IMR-90 (cell line): ENCODE measurements around the gene PIGP. TPM values are rescaled to one million over a fixed set of nuclear protein-coding genes. Genes with fewer than 3 reads are reported as not detected.

ENCODE experiments used
- ATAC-seq: fragments of 200-7000 bp; cut with Tn5 transposase; 2 replicates; pipeline ENCODE4 v1.9.1; 2020; ENCODE audit warnings: low read depth, mild to moderate bottlenecking, moderate library complexity
- BruUV-seq: library from RNA; stranded (reverse); fragments of 400-500 nt; replicated peaks from 2 replicates; lab custom pipeline; 2021; lab: Mats Ljungman, UMichigan
- CTCF ChIA-PET: fragments of 300-600 bp; formaldehyde crosslinking; extraction: SDS; loops from one replicate; lab custom pipeline; 2021; ENCODE audit warnings: antibody characterized with exemption; lab: Yijun Ruan, JAX
- POLR2A ChIA-PET: fragments of 300-600 bp; sonication (Branson Sonifier 250); formaldehyde crosslinking; loops from one replicate; lab custom pipeline; 2022; ENCODE audit warnings: antibody characterized with exemption; ENCODE audit not compliant: unreplicated experiment; lab: Charles Lee
- DNase-seq: peaks from one replicate; pipeline ENCODE4 v3.0.0; 2013
- H2AFZ ChIP-seq: replicated peaks from 2 replicates; pipeline ENCODE3; 2013; ENCODE audit warnings: low read length, mild to moderate bottlenecking; ENCODE audit not compliant: poor library complexity
- H2AK5ac ChIP-seq: 2 replicates; pipeline ENCODE4 v1.6.1; 2013; ENCODE audit warnings: low read depth, low read length, inconsistent platforms
- H2AK9ac ChIP-seq: replicated peaks from 2 replicates; pipeline ENCODE3; 2013; ENCODE audit warnings: mild to moderate bottlenecking, low read depth, low read length, moderate library complexity; ENCODE audit not compliant: poor library complexity
- H2BK120ac ChIP-seq: 2 replicates; pipeline ENCODE4 v1.6.1; 2013; ENCODE audit warnings: low read depth, low read length, inconsistent platforms
- H2BK15ac ChIP-seq: 3 replicates; pipeline ENCODE4 v1.6.1; 2013; ENCODE audit warnings: low read depth, low read length, inconsistent platforms
- H2BK20ac ChIP-seq: 2 replicates; pipeline ENCODE4 v1.6.1; 2013; ENCODE audit warnings: low read depth, mild to moderate bottlenecking, inconsistent platforms, low read length, moderate library complexity
- H2BK5ac ChIP-seq: 2 replicates; pipeline ENCODE4 v1.6.1; 2013; ENCODE audit warnings: mild to moderate bottlenecking, low read depth, low read length, inconsistent platforms; ENCODE audit not compliant: poor library complexity, severe bottlenecking
- H3K14ac ChIP-seq: replicated peaks from 2 replicates; pipeline ENCODE4 v1.6.1; 2013; ENCODE audit warnings: low read depth, low read length, inconsistent platforms
- H3K18ac ChIP-seq: 2 replicates; pipeline ENCODE4 v1.6.1; 2013; ENCODE audit warnings: low read depth, low read length, control low read depth
- H3K23ac ChIP-seq: 2 replicates; pipeline ENCODE4 v1.6.1; 2013; ENCODE audit warnings: low read depth, low read length, inconsistent platforms
- H3K27ac ChIP-seq: 2 replicates; pipeline ENCODE4 v1.5.1; 2013; ENCODE audit warnings: mild to moderate bottlenecking, control low read depth, low read length; ENCODE audit not compliant: insufficient read depth
- H3K27me3 ChIP-seq: 2 replicates; pipeline ENCODE4 v1.6.1; 2013; ENCODE audit warnings: low read length; ENCODE audit not compliant: control insufficient read depth, insufficient read depth
- H3K36me3 ChIP-seq: 2 replicates; pipeline ENCODE4 v1.6.1; 2013; ENCODE audit warnings: low read length, mixed read lengths; ENCODE audit not compliant: control insufficient read depth, insufficient read depth
- H3K4ac ChIP-seq: 2 replicates; pipeline ENCODE4 v1.6.1; 2013; ENCODE audit warnings: low read depth, low read length, inconsistent platforms
- H3K4me1 ChIP-seq: 2 replicates; pipeline ENCODE4 v1.6.1; 2013; ENCODE audit warnings: low read length, mixed read lengths; ENCODE audit not compliant: control insufficient read depth, insufficient read depth
- H3K4me2 ChIP-seq: 2 replicates; pipeline ENCODE4 v1.6.1; 2013; ENCODE audit warnings: low read depth, mild to moderate bottlenecking, control low read depth, low read length, moderate library complexity
- H3K4me3 ChIP-seq: 2 replicates; pipeline ENCODE4 v1.5.1; 2013; ENCODE audit warnings: low read depth, mild to moderate bottlenecking, control low read depth, low read length, moderate library complexity; ENCODE audit not compliant: insufficient read depth
- H3K56ac ChIP-seq: 2 replicates; pipeline ENCODE4 v1.6.1; 2013; ENCODE audit warnings: low read length, inconsistent platforms; ENCODE audit not compliant: insufficient read depth; ENCODE audit errors: extremely low read depth
- H3K79me1 ChIP-seq, 2 experiments: 2 replicates each; pipeline ENCODE4 v1.6.1; 2013; ENCODE audit warnings: low read length in 2 of 2, inconsistent platforms in 1 of 2, low read depth in 1 of 2
- H3K9ac ChIP-seq: 2 replicates; pipeline ENCODE4 v1.6.1; 2013; ENCODE audit warnings: low read depth, low read length, control low read depth
- H3K9me1 ChIP-seq: 2 replicates; pipeline ENCODE4 v1.6.1; 2013; ENCODE audit warnings: low read length, inconsistent platforms; ENCODE audit not compliant: insufficient read depth
- H3K9me3 ChIP-seq: 2 replicates; pipeline ENCODE4 v1.6.1; 2013; ENCODE audit warnings: low read length; ENCODE audit not compliant: control insufficient read depth, insufficient read depth
- H4K20me1 ChIP-seq: 2 replicates; pipeline ENCODE4 v1.6.1; 2013; ENCODE audit warnings: low read length, inconsistent platforms; ENCODE audit not compliant: insufficient read depth
- H4K5ac ChIP-seq: 2 replicates; pipeline ENCODE4 v1.6.1; 2013; ENCODE audit warnings: mild to moderate bottlenecking, low read depth, low read length, control low read depth
- H4K8ac ChIP-seq, 2 experiments: 2 replicates each; pipeline ENCODE4 v1.6.1; 2013; ENCODE audit warnings: low read depth in 2 of 2, low read length in 2 of 2, control low read depth in 1 of 2, inconsistent platforms in 1 of 2
- H4K91ac ChIP-seq: 2 replicates; pipeline ENCODE4 v1.6.1; 2013; ENCODE audit warnings: low read depth, low read length, inconsistent platforms; ENCODE audit not compliant: insufficient read depth
- BHLHE40 ChIP-seq: fragments of 150-350 bp; IDR thresholded peaks from 2 replicates; pipeline ENCODE4 v1.6.1; 2016; ENCODE audit warnings: mild to moderate bottlenecking, low read depth, low read length
- CEBPB ChIP-seq: IDR thresholded peaks from 2 replicates; pipeline ENCODE4 v1.6.1; 2012; ENCODE audit warnings: low read depth, low read length, improper control_type of control experiment
- CHD1 ChIP-seq: IDR thresholded peaks from 2 replicates; pipeline ENCODE4 v1.6.1; 2012; ENCODE audit warnings: low read depth, low read length, improper control_type of control experiment
- CTCF ChIP-seq: conservative IDR thresholded peaks from 2 replicates; pipeline ENCODE4 v1.5.1; 2012; ENCODE audit warnings: mild to moderate bottlenecking, low read depth, low read length, improper control_type of control experiment
- ELK1 ChIP-seq: fragments of 150-350 bp; IDR thresholded peaks from 2 replicates; pipeline ENCODE4 v1.6.1; 2016; ENCODE audit warnings: low read depth, mild to moderate bottlenecking, low read length, moderate library complexity, borderline replicate concordance
- FOS ChIP-seq: fragments of 150-350 bp; IDR thresholded peaks from 2 replicates; pipeline ENCODE4 v1.6.1; 2016; ENCODE audit warnings: low read depth, low read length
- MAFK ChIP-seq: IDR thresholded peaks from 2 replicates; pipeline ENCODE4 v1.6.1; 2012; ENCODE audit warnings: low read depth, low read length, improper control_type of control experiment
- MAZ ChIP-seq: IDR thresholded peaks from 2 replicates; pipeline ENCODE4 v1.6.1; 2012; ENCODE audit warnings: low read depth, mild to moderate bottlenecking, low read length, improper control_type of control experiment, moderate library complexity, borderline replicate concordance
- MXI1 ChIP-seq: IDR thresholded peaks from 2 replicates; pipeline ENCODE4 v1.6.1; 2012; ENCODE audit warnings: low read depth, mild to moderate bottlenecking, low read length, moderate library complexity, borderline replicate concordance
- NFE2L2 ChIP-seq: fragments of 150-350 bp; IDR thresholded peaks from 2 replicates; pipeline ENCODE4 v1.6.1; 2016; ENCODE audit warnings: low read depth, mild to moderate bottlenecking, low read length
- POLR2A ChIP-seq: IDR thresholded peaks from 2 replicates; pipeline ENCODE4 v1.6.1; 2012; ENCODE audit warnings: mild to moderate bottlenecking, low read depth, low read length
- RAD21 ChIP-seq: IDR thresholded peaks from 2 replicates; pipeline ENCODE4 v1.6.1; 2012; ENCODE audit warnings: low read length, improper control_type of control experiment
- RCOR1 ChIP-seq: IDR thresholded peaks from 2 replicates; pipeline ENCODE4 v1.6.1; 2012; ENCODE audit warnings: mild to moderate bottlenecking, low read length, improper control_type of control experiment; ENCODE audit not compliant: insufficient replicate concordance
- RFX5 ChIP-seq: IDR thresholded peaks from 2 replicates; pipeline ENCODE4 v1.8.0; 2012; ENCODE audit warnings: low read depth, mild to moderate bottlenecking, low read length, moderate library complexity
- SMC3 ChIP-seq: fragments of 150-350 bp; IDR thresholded peaks from 2 replicates; pipeline ENCODE4 v1.6.1; 2016; ENCODE audit warnings: low read depth, mild to moderate bottlenecking, antibody characterized with exemption, low read length, moderate library complexity
- USF2 ChIP-seq: fragments of 150-350 bp; IDR thresholded peaks from 2 replicates; pipeline ENCODE4 v1.6.1; 2017; ENCODE audit warnings: mild to moderate bottlenecking, antibody characterized with exemption, low read length, low read depth
- WGBS, 2 experiments: methylation state at CpG; one replicate each; pipeline versions ENCODE4 v1.1.5 to v1.1.7; 2013; ENCODE audit warnings: missing lambda C conversion rate in 2 of 2; ENCODE audit not compliant: insufficient read length in 1 of 2; ENCODE audit errors: extremely low coverage in 2 of 2; 5-methylcytosine and 5-hydroxymethylcytosine counted together
- dilution Hi-C: fragments of 300-500 bp; cut with HindIII; formaldehyde crosslinking; loops from one replicate; pipeline ENCODE4 v1.14.3; 2018; ENCODE audit warnings: low sequenced_read_pairs; ENCODE audit not compliant: unreplicated experiment
- in situ Hi-C: fragments of 300-500 bp; cut with MboI; formaldehyde crosslinking; loops from 3 replicates; pipeline ENCODE4 v1.14.3; 2019; ENCODE audit warnings: low sequenced_read_pairs, inconsistent platforms, mixed read lengths
- intact Hi-C: fragments of 100-400 bp; cut with micrococcal nuclease; formaldehyde crosslinking; loops from 2 replicates; pipeline ENCODE4 v1.10.0; 2022
- polyA plus RNA-seq, 3 experiments: library from polyadenylated mRNA; depleted of rRNA; stranded (reverse); fragments of >200 nt; gene quantifications; 2 replicates each; pipeline ENCODE4 v1.2.3, GENCODE V29; 2012; ENCODE audit warnings: low replicate concordance in 1 of 3
- total RNA-seq: library from RNA; depleted of rRNA; stranded (reverse); fragments of >200 nt; gene quantifications from 2 replicates; pipeline ENCODE4 v1.2.3, GENCODE V29; 2012

The PIGP gene
- total and polyA plus RNA-seq, 2 of the 4 experiments (the other 2 are of a cell fraction) = 4.1 to 15.4 TPM

GRCh38 chr21:37028570-37028969 lies 44.3 kb downstream of the PIGP start:
- H2AK5ac ChIP-seq = no peak overlapping the region
- DNase-seq (no peak), ATAC-seq (no peak)
- no peak overlapping the region for H3K4ac ChIP-seq
- no peak overlapping the region for H2AK9ac ChIP-seq
- H2BK20ac ChIP-seq = no peak overlapping the region
- peaks cover 3% of the 10 kb centered on the region; the same call in 1 of the 2 replicates for H4K20me1 ChIP-seq
- no peak for TF ChIP-seq POLR2A
- no peak for TF ChIP-seq MAFK
- no peak for TF ChIP-seq CEBPB
- no peak for TF ChIP-seq MXI1
- TF ChIP-seq CHD1 = no peak
- TF ChIP-seq FOS = no peak
- TF ChIP-seq SMC3 = no peak
- TF ChIP-seq CTCF = no peak
- no peak for TF ChIP-seq USF2
- TF ChIP-seq RCOR1 = no peak
- no peak for TF ChIP-seq RFX5
- TF ChIP-seq BHLHE40 = no peak
- no peak for TF ChIP-seq ELK1
- no peak for TF ChIP-seq NFE2L2
- TF ChIP-seq RAD21 = no peak
- TF ChIP-seq MAZ = no peak
- H3K14ac ChIP-seq = no peak overlapping the region
- no peak overlapping the region for H3K4me2 ChIP-seq
- no peak overlapping the region for H3K9ac ChIP-seq
- no peak overlapping the region for H2BK5ac ChIP-seq
- POLR2A ChIA-PET = no interaction called here
- no peaks in the 10 kb centered on the region for H3K79me1 ChIP-seq
- no peak overlapping the region for H3K23ac ChIP-seq
- no peak overlapping the region for H3K27ac ChIP-seq
- no peak overlapping the region for H3K18ac ChIP-seq
- H3K4me3 ChIP-seq = no peak overlapping the region
- no peaks in the 10 kb centered on the region for H3K9me1 ChIP-seq
- no TSS peak for BruUV-seq
- H2BK15ac ChIP-seq = no peak overlapping the region
- dilution Hi-C loops (no loop called here), intact Hi-C loops (no loop called here), in situ Hi-C loops (no loop called here)
- 40% methylated on average over 1 of the region's 4 CpGs; no CpG with 5 or more reads in 1 of the 2 experiments for WGBS, 2 experiments
- no peak overlapping the region for H4K5ac ChIP-seq
- CTCF ChIA-PET = no interaction called here
- no peak overlapping the region for H2BK120ac ChIP-seq
- H4K91ac ChIP-seq = no peak overlapping the region
- H3K27me3 ChIP-seq = peaks cover 19% of the 10 kb centered on the region
- H4K8ac ChIP-seq = no peak overlapping the region
- no peaks in the 10 kb centered on the region for H3K36me3 ChIP-seq
- peaks cover 3% of the 10 kb centered on the region; the same call in 1 of the 2 replicates for H3K4me1 ChIP-seq
- H3K56ac ChIP-seq = no peak overlapping the region
- H3K9me3 ChIP-seq = no peaks in the 10 kb centered on the region
- H2AFZ ChIP-seq = no peak overlapping the region
